ENCODE measurements around the gene TMEM123.

DNA sequence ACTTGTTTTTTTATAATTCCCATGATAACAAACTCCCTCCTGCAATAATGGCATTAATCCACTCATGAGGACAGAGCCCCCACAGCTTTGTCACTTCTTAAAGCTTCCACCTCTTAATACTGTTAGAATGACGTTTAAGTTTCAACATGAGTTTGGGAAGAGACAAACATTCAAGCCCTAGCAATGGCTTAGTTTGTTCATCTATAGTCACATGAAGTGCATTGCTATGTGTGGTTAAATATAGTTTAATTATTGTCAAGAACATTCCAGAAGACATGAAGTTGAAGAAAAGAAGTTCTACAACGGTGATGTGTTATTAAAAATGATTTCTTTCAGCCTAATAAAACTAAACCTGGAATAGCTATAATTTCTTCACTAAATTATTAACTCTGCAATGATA lies 47.4 kb upstream of the TMEM123 start:
- TF ChIP-seq, protein P1, sequence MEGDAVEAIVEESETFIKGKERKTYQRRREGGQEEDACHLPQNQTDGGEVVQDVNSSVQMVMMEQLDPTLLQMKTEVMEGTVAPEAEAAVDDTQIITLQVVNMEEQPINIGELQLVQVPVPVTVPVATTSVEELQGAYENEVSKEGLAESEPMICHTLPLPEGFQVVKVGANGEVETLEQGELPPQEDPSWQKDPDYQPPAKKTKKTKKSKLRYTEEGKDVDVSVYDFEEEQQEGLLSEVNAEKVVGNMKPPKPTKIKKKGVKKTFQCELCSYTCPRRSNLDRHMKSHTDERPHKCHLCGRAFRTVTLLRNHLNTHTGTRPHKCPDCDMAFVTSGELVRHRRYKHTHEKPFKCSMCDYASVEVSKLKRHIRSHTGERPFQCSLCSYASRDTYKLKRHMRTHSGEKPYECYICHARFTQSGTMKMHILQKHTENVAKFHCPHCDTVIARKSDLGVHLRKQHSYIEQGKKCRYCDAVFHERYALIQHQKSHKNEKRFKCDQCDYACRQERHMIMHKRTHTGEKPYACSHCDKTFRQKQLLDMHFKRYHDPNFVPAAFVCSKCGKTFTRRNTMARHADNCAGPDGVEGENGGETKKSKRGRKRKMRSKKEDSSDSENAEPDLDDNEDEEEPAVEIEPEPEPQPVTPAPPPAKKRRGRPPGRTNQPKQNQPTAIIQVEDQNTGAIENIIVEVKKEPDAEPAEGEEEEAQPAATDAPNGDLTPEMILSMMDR (IDR thresholded peaks at IDR 0.05): no peak
- no peak for TF ChIP-seq EZH2 (IDR thresholded peaks at IDR 0.05; ENCODE audit: borderline replicate concordance, insufficient read depth, low read depth, low read length, poor library complexity, severe bottlenecking)

All from B cell (primary cell).